H1 (cell line): Measurements from ENCODE around the gene MT1B. TPM values are rescaled to one million over a fixed set of nuclear protein-coding genes. Genes with fewer than 3 reads are reported as not detected.

Experiments
- TEAD4 ChIP-seq: IDR thresholded peaks from 2 replicates; pipeline ENCODE4 v1.6.1; 2012; ENCODE audit warnings: low read depth, low read length, inconsistent platforms, mixed read lengths
- polyA plus RNA-seq, 7 experiments: library from polyadenylated mRNA; depleted of rRNA in 3 of 7; stranded (reverse) in 5 of 7; unstranded in 2 of 7; fragments of >200 nt in 5 of 7; fragments of 200-250 nt in 2 of 7; gene quantifications; 1 replicate in 5 of 7; 2 replicates in 1 of 7; 4 replicates in 1 of 7; pipeline versions ENCODE4 v1.2.1 to v1.2.3, GENCODE V29; 2011 to 2013; ENCODE audit warnings: missing spikeins in 2 of 7, mixed read lengths in 2 of 7
- total RNA-seq: library from RNA; stranded (reverse); fragmentation: NEBNext Ultra II Directional; extraction: Animal tissue kit (Norgen Biotek cat#: 25700); gene quantifications from 2 replicates; pipeline ENCODE4 v1.2.1, GENCODE V29; 2021

Gene MT1B
- total and polyA plus RNA-seq, 2 of the 8 experiments (the other 6 are each of a cell fraction or from before 2014, with no cell fraction given), result not detected

- no peak for TF ChIP-seq TEAD4
These were observed 43.6 kb downstream of the MT1B start (continued) for GRCh38 chr16:56695246-56695645.
